Inflammatory macrophage treated with lipopolysaccharide for 4 hours (primary cell): ENCODE measurements around the gene NIM1K.
"Not testable (repeated sequence)": the region's sequence is repeated elsewhere in the genome, so short reads cannot be mapped to it uniquely, and the experiment has no call there.

Experiments used
- DNase-seq: peaks from one replicate; pipeline ENCODE4 v3.0.0-alpha.2; 2020

NIM1K gene

GRCh38 chr5:43320846-43321245 is 128.8 kb downstream of the NIM1K start:
- no peak for DNase-seq

GRCh38 chr5:43323488-43323887 is 131.5 kb downstream of the NIM1K start:
- DNase-seq: not testable (repeated sequence)

GRCh38 chr5:43325624-43326023 is 133.6 kb downstream of the NIM1K start:
- DNase-seq: not testable (repeated sequence)
